HG03095 (cell line): ENCODE data around the gene RBMS3.
"Not testable (repeated sequence)": the region's sequence is repeated elsewhere in the genome, so short reads cannot be mapped to it uniquely, and the experiment has no call there.

Experiments used
- ATAC-seq: cut with Tn5 transposase; IDR thresholded peaks from one replicate; pipeline ENCODE4 v1.9.1; 2021; ENCODE audit warnings: moderate library complexity; ENCODE audit not compliant: unreplicated experiment

The RBMS3 gene

GRCh38 chr3:29310865-29311264 lies 30.0 kb downstream of the RBMS3 start:
- ATAC-seq: no peak

DNA sequence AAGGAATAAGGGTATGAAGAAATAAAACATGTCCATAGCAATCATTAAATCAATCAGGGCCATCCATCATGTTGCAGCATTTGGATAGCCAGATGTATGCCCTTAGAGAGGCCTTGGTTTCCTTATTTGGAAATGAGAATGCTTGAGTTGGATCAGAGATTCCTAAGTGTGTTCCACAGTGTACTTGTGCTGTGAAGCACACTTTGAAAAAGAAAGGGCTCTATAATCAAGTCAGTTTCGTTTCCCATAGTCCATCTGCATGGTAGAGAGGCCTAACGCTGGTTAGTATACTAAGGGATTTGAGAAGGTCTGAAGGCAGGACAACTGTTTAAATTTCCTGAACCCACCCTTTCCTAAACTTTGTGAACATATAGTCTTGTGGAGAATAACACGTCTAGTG lies 30.9 kb downstream of the RBMS3 start:
- ATAC-seq: no peak

- ATAC-seq: no peak
Observed at GRCh38 chr3:29312395-29312794, 31.5 kb downstream of the RBMS3 start.

GRCh38 chr3:29312960-29313452 lies 32.1 kb downstream of the RBMS3 start:
- no peak for ATAC-seq

DNA sequence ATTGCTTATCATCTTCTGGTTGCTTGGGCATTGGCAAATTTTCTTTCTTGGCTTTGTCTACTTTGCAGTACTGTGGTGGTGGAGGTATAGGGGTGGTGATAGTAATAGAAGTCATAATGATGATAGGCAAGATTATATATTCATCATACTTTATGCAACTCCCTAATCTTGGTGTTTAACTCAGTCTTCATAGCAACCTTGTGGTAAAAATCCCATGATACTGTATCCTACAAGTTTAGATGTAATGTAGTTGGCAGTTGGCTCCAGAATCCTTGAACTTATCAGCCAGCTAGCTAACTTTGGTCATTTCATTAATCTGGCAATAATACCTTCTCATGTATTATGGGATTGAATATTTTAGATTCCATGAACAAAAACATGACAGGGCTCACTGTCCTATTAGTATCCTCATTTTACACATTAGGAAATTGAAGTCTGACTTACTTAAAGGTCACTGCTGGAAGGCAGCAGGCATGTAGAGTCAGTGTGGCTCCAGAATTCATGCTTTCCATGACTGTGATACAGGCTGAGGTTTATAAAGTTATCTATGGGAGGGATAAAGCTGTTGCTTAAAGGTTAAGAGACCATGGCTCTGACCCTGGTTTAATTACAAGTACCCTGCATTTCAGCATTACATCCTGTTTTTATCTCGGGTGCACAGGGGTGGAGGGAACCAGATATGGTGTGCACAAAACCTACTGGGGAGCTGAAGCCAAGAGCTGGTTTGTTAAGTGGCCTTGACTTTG lies 33.3 kb downstream of the RBMS3 start:
- ATAC-seq: no peak

- ATAC-seq: no peak
Observed at GRCh38 chr3:29314727-29315088, 33.8 kb downstream of the RBMS3 start.

GRCh38 chr3:29317659-29318173 lies 36.8 kb downstream of the RBMS3 start:
- no peak for ATAC-seq

- no peak for ATAC-seq
Observed at GRCh38 chr3:29318251-29318650, 37.4 kb downstream of the RBMS3 start.

DNA sequence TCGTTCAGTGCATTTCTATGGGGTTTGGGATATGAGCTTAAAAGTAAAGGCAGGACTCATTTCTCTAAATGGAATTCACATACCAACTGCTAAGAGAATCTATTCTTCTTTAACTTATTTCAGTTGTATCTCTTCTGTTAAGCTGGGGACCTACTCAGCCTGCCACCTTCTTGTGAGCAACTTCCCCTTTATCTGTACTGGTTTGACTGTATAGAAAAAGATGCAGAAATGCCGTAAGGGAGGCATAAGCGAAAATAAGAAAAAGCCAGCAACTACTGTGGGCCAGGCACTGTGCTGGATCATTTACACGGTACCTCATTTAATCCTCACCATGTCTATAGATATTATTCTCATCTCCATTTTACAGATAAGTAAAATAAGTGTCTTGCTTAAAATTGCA lies 38.4 kb downstream of the RBMS3 start:
- ATAC-seq: peak; percentile 76

DNA sequence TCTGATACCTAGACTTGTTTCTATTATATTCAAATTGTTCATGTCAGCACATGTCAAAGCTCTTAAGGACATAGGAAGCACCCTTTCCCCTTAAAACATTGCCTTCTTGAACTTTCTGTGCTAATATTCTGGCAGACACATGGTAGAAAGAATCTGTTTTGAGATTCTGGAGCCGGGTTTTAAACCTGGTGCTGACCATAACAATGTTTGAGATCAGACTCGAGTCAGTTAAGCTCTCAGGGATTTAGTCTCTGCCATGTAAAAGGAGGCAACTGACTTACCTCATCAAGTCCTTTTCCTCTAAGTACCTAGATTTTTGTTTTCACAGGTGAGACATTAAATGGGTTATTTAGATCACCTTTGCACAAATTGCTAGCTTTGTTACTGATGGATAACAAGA lies 38.9 kb downstream of the RBMS3 start:
- ATAC-seq: no peak

GRCh38 chr3:29322586-29322985 lies 41.7 kb downstream of the RBMS3 start:
- ATAC-seq: no peak

DNA sequence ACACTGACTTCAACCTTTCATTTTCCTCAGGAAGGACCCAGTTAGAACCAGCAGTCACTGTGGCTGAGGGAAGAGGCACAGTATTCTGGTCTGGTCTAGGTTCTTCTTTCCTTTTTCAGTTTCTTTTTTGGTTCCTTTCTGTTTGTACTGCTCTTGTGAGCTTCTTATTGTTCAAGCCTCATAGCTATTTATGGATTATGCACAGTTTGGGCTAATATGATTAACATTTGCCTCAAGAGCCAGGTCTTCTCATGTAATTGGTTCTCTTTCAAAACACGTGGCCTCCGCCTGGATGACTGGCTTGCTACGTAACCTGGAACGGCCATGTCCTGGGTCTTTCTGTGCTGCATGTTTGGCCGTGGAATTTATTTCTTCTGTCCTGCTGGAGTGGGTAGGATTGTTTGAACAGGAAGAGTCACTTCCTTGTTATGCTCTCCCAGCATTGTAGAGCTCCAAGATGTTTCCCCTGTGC lies 43.3 kb downstream of the RBMS3 start:
- peak; percentile 97 for ATAC-seq

DNA sequence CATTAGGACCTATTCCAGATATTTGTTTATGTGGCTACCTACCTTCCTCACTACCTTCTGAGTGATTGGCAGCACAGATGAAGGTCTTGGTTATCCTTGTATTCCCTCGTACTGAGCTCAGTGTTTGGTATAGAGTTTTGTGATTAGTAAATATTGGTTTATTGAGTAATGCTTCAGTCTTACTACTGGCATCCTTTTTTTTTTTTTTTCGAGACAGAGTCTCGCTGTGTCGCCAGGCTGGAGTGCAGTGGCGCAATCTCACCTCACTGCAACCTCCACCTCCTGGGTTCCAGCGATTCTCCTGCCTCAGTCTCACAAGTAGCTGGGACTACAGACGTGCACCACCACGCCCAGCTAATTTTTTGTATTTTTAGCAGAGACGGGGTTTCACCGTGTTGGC lies 45.7 kb downstream of the RBMS3 start:
- ATAC-seq: not testable (repeated sequence)

- ATAC-seq: no peak
Observed at GRCh38 chr3:29329986-29330890, 49.4 kb downstream of the RBMS3 start.

GRCh38 chr3:29331035-29331434 lies 50.2 kb downstream of the RBMS3 start:
- ATAC-seq: no peak

DNA sequence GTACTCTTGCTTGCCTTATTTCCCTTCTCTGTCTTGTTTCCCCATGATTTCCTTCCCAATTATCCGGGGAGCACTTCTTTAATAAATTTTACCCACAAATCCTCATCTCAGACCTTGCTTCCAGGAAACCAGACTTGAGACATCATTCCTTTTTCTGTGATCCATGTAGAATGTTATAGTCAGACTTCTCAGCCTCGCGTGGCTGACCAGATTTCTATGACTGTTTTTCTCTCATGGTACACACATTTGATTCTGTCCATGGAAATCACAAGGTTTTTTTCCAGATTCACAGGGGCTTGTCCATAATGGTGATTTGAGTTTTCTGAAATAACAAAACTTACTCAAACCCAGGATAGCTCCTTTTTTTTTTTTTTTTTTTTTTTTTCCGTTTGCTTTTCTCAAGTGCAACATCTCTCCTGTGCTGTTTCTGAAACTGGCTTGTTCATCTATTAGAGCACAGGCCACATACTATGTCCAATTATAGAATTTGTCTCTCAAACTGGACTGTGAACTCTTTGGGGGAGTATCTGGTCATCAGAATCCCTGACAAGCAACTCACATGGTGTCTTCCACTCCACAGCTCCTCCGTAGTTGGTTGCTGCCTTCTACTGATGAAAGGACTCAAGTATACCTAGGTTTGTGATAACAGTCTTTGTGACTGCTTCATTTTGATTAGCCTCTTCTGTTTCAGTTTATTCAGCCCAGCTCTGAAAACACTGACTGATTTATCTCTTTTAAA lies 50.8 kb downstream of the RBMS3 start:
- ATAC-seq: no peak

DNA sequence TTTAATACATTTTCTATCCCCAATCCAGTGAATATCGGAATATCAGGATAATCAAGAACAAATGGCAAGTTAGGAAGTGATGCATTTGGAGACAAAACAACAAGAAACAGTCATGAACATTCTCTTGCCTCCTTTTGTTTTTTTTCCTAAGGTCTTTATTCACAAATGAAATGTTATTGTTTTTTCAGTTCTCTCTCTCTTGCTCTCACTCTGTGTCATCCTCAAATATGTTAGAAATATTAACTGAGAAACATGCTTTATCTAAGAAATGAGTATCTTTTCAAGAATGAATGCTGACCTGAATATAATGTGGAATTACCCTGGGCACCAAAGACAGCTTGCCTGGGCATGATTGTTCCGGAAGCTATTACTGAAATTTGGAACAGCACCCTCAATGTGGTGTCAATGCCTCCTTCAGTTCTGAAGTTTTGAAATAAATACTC lies 51.3 kb downstream of the RBMS3 start:
- ATAC-seq: no peak

- no peak for ATAC-seq
Observed at GRCh38 chr3:29333576-29333975, 52.7 kb downstream of the RBMS3 start.

- no peak for ATAC-seq
Observed at GRCh38 chr3:29334706-29335105, 53.8 kb downstream of the RBMS3 start.

GRCh38 chr3:29335438-29335837 lies 54.6 kb downstream of the RBMS3 start:
- no peak for ATAC-seq

DNA sequence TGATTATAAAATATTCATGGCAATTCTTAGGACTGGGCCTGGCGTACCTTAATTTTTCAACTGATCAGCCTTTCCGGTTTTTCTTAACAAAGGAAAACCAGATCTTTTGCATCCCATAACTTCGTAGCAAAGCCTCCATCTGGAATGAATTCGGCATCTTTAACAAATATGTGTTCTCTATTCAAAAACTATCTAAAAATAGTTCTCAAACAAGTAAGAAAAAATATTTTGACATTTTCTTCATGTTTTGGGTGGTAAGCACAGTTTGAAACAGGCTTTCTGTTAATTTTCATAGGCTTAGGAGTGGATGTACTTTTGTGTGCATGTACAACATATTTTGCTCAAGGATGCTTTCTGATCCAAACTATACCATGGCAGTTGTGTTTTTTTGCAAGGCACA lies 55.1 kb downstream of the RBMS3 start:
- no peak for ATAC-seq
